Keratinocyte (primary cell): ENCODE results near the gene HPCAL4. TPM values are rescaled to one million over a fixed set of nuclear protein-coding genes. Genes with fewer than 3 reads are reported as not detected.

Source experiments
- DNase-seq: peaks from one replicate; pipeline ENCODE4 v3.0.0-alpha.2; 2011; ENCODE audit warnings: low read depth, missing footprints, low spot score
- FAIRE-seq: peaks from 2 replicates; lab custom pipeline; 2011; peaks lifted over from hg19 to GRCh38; lab: Jason Lieb, UNC
- H2AFZ ChIP-seq: 2 replicates; pipeline ENCODE4 v1.6.0; 2012; ENCODE audit warnings: low read length, control low read depth, inconsistent platforms; ENCODE audit not compliant: control insufficient read depth
- H3K27ac ChIP-seq: 2 replicates; pipeline ENCODE4 v1.5.1; 2011; ENCODE audit warnings: low read length; ENCODE audit not compliant: control insufficient read depth, insufficient read depth
- H3K27me3 ChIP-seq: 3 replicates; pipeline ENCODE4 v1.6.0; 2011; ENCODE audit warnings: low read length; ENCODE audit not compliant: control insufficient read depth, insufficient read depth; ENCODE audit errors: extremely low read depth
- H3K36me3 ChIP-seq, 2 experiments: 2 replicates in 1 of 2; 3 replicates in 1 of 2; pipeline ENCODE4 v1.5.1; 2011; ENCODE audit warnings: low read length in 2 of 2, mild to moderate bottlenecking in 1 of 2; ENCODE audit not compliant: control insufficient read depth in 2 of 2, insufficient read depth in 2 of 2; ENCODE audit errors: extremely low read depth in 1 of 2
- H3K4me1 ChIP-seq: 3 replicates; pipeline ENCODE4 v1.5.1; 2011; ENCODE audit warnings: low read length; ENCODE audit not compliant: control insufficient read depth, insufficient read depth; ENCODE audit errors: extremely low read depth
- H3K4me2 ChIP-seq: 3 replicates; pipeline ENCODE4 v1.6.0; 2011; ENCODE audit warnings: low read depth, low read length; ENCODE audit not compliant: control insufficient read depth, insufficient read depth; ENCODE audit errors: extremely low read depth
- H3K4me3 ChIP-seq, 3 experiments: fragments of 200-600 bp in 1 of 3; sonication (generic) in 1 of 3; 2 replicates in 2 of 3; 3 replicates in 1 of 3; pipeline ENCODE4 v1.5.1; 2011 to 2016; ENCODE audit warnings: low read length in 3 of 3, mild to moderate bottlenecking in 3 of 3, control low read depth in 2 of 3, inconsistent platforms in 1 of 3, low read depth in 1 of 3, mixed read lengths in 1 of 3, mixed run types in 1 of 3, moderate library complexity in 1 of 3; ENCODE audit not compliant: control insufficient read depth in 2 of 3, insufficient read depth in 2 of 3; ENCODE audit errors: extremely low read depth in 1 of 3
- H3K79me2 ChIP-seq: 2 replicates; pipeline ENCODE4 v1.6.0; 2012; ENCODE audit warnings: low read length; ENCODE audit not compliant: control insufficient read depth, insufficient read depth
- H3K9ac ChIP-seq: 3 replicates; pipeline ENCODE4 v1.6.0; 2011; ENCODE audit warnings: low read length; ENCODE audit not compliant: control insufficient read depth, insufficient read depth; ENCODE audit errors: extremely low read depth
- H3K9me1 ChIP-seq: 3 replicates; pipeline ENCODE4 v1.6.0; 2011; ENCODE audit warnings: low read length; ENCODE audit not compliant: control insufficient read depth, insufficient read depth; ENCODE audit errors: extremely low read depth
- H3K9me3 ChIP-seq: 2 replicates; pipeline ENCODE4 v1.5.1; 2012; ENCODE audit warnings: low read depth, low read length; ENCODE audit not compliant: control insufficient read depth
- H4K20me1 ChIP-seq: 3 replicates; pipeline ENCODE4 v1.6.0; 2011; ENCODE audit warnings: low read length; ENCODE audit not compliant: control insufficient read depth, insufficient read depth; ENCODE audit errors: extremely low read depth
- CTCF ChIP-seq, 3 experiments: IDR thresholded peaks in 1 of 3; conservative IDR thresholded peaks in 1 of 3; optimal IDR thresholded peaks in 1 of 3; 2 replicates in 2 of 3; 3 replicates in 1 of 3; pipeline versions ENCODE3 to v1.5.1; 2011; ENCODE audit warnings: low read length in 3 of 3, mild to moderate bottlenecking in 3 of 3, moderate library complexity in 2 of 3, control low read depth in 1 of 3, inconsistent platforms in 1 of 3; ENCODE audit not compliant: insufficient read depth in 2 of 3; ENCODE audit errors: extremely low read depth in 1 of 3
- EZH2 ChIP-seq: IDR thresholded peaks from one replicate; pipeline ENCODE4 v1.6.1; 2012; ENCODE audit warnings: inconsistent platforms, mild to moderate bottlenecking, low read length, moderate library complexity
- dilution Hi-C: fragments of 300-500 bp; cut with MboI; formaldehyde crosslinking; loops from one replicate; pipeline ENCODE4 v1.7.0; 2020; ENCODE audit warnings: low sequenced_read_pairs; ENCODE audit not compliant: extremely low pct_ligation_motif_present
- polyA plus RNA-seq, 5 experiments: library from polyadenylated mRNA; depleted of rRNA in 3 of 5; stranded (reverse) in 3 of 5; stranded (forward) in 1 of 5; unstranded in 1 of 5; fragments of >200 nt; gene quantifications; 1 replicate in 1 of 5; 2 replicates in 3 of 5; 3 replicates in 1 of 5; pipeline versions ENCODE4 v1.2.1 to v1.2.3, GENCODE V29; 2011 to 2012; ENCODE audit warnings: missing spikeins in 2 of 5, low read depth in 1 of 5, low replicate concordance in 1 of 5

HPCAL4 gene
- polyA plus RNA-seq, 1 donor (not counting 4 experiments of a cell fraction or from before 2014, with no cell fraction given): not detected

GRCh38 chr1:39650431-39650830 lies 40.8 kb downstream of the HPCAL4 start:
- H4K20me1 ChIP-seq: no peaks in the 10 kb centered on the region
- no peak for TF ChIP-seq CTCF (optimal IDR thresholded peaks at IDR 0.05 in 1 of 3, IDR thresholded peaks at IDR 0.05 in 1 of 3, conservative IDR thresholded peaks at IDR 0.05 in 1 of 3; ENCODE audit: extremely low read depth in 1 of 3, insufficient read depth in 2 of 3, low read length in 3 of 3)
- no peak for TF ChIP-seq EZH2
- H3K27ac ChIP-seq: no peak overlapping the region
- no peaks in the 10 kb centered on the region for H3K27me3 ChIP-seq
- no peak overlapping the region for H3K4me3 ChIP-seq
- H3K4me1 ChIP-seq: peaks cover 12% of the 10 kb centered on the region
- H3K36me3 ChIP-seq: no peaks in the 10 kb centered on the region
- H3K9me3 ChIP-seq: no peaks in the 10 kb centered on the region
- no peak overlapping the region for H3K4me2 ChIP-seq
- FAIRE-seq (no peak), DNase-seq (no peak)
- H3K9me1 ChIP-seq: no peaks in the 10 kb centered on the region
- H3K79me2 ChIP-seq: no peaks in the 10 kb centered on the region
- no peak overlapping the region for H2AFZ ChIP-seq
- dilution Hi-C loops: no loop called here
- no peak overlapping the region for H3K9ac ChIP-seq

- no peaks in the 10 kb centered on the region for H3K9me1 ChIP-seq
- dilution Hi-C loops: no loop called here
Observed at GRCh38 chr1:39649636-39650185, 41.5 kb downstream of the HPCAL4 start.

More at GRCh38 chr1:39649636-39650185, 41.5 kb downstream of the HPCAL4 start:
- TF ChIP-seq CTCF (optimal IDR thresholded peaks at IDR 0.05 in 1 of 3, IDR thresholded peaks at IDR 0.05 in 1 of 3, conservative IDR thresholded peaks at IDR 0.05 in 1 of 3; ENCODE audit: extremely low read depth in 1 of 3, insufficient read depth in 2 of 3, low read length in 3 of 3) (no peak), EZH2 (no peak)
- Histone ChIP-seq H3K27me3 (no peaks in the 10 kb centered on the region), H3K9me3 (no peaks in the 10 kb centered on the region), H2AFZ (no peak overlapping the region), H3K9ac (no peak overlapping the region), H3K4me2 (no peak overlapping the region), H3K79me2 (no peaks in the 10 kb centered on the region), H4K20me1 (no peaks in the 10 kb centered on the region), H3K4me3 (no peak overlapping the region), H3K4me1 (peaks cover 12% of the 10 kb centered on the region), H3K27ac (no peak overlapping the region), H3K36me3 (no peaks in the 10 kb centered on the region)
- FAIRE-seq: no peak
- no peak for DNase-seq
